Epithelial cell of prostate (primary cell): ENCODE measurements around the gene PPP1R37.

Source experiments
- DNase-seq: peaks from one replicate; pipeline ENCODE4 v3.0.0-alpha.2; 2011; ENCODE audit warnings: low read depth, low spot score
- H3K27ac ChIP-seq: fragments of 450-650 bp; 2 replicates; pipeline ENCODE4 v1.5.1; 2017; ENCODE audit warnings: mild to moderate bottlenecking

The PPP1R37 gene

DNA sequence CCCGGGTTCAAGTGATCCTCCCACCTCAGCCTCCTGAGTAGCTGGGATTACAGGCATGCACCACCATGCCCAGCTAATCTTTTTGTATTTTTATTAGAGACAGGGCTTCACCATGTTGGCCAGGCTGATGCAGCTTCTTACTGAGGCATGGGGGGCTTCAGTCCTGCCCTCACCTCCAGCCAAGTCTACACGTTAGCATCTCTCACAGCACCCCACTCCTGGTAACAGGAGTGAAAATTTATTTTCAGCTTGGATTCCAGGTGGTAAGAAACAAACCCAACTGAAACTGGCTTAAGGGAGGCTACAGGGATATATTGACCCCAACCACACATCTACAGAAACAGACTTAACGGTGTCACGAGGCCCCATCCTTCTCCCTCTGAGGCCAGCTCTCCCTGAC lies 57.2 kb downstream of the PPP1R37 start:
- H3K27ac ChIP-seq = no peak overlapping the region
- no peak for DNase-seq

- H3K27ac ChIP-seq = no peak overlapping the region
- no peak for DNase-seq
Observed at GRCh38 chr19:45150751-45151281, 57.8 kb downstream of the PPP1R37 start.

GRCh38 chr19:45151320-45151719 lies 58.3 kb downstream of the PPP1R37 start:
- no peak overlapping the region for H3K27ac ChIP-seq
- DNase-seq = no peak

DNA sequence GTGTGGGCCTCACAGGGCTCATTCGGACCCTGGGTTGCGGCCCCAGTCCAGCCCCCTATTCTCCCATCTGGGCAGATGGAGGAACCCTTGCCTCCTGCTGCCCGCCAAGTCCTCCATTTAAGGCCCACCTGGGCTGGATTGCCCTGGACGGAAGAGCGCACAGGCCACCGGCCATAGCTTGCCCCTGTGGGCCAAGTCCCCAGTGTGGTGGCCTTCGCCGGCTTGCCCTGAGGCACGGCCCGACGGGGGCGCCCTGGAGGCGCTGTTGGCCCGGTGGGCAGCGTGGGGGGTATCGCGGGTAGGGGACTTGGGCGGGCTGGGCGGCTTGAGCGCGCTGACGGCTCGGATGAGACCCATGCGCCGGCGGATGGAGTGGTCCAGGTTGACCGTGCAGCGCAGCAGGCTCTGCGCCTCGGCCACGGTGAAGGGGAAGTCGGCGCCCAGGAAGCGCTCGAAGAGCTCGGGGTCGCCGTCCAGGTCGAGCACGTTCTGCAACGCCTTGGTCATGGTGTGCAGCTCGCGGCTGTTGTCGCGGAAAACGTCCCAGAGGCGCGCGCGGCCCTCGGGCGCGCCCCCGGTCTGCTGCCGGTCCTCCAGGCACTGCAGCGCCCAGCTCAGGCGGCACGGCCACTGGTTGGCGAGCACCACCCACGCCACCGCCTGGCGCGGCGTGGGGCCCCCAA lies 59.0 kb downstream of the PPP1R37 start:
- no peak overlapping the region for H3K27ac ChIP-seq
- DNase-seq = no peak

GRCh38 chr19:45152504-45153338 lies 59.7 kb downstream of the PPP1R37 start:
- DNase-seq = no peak
- no peak overlapping the region for H3K27ac ChIP-seq

DNA sequence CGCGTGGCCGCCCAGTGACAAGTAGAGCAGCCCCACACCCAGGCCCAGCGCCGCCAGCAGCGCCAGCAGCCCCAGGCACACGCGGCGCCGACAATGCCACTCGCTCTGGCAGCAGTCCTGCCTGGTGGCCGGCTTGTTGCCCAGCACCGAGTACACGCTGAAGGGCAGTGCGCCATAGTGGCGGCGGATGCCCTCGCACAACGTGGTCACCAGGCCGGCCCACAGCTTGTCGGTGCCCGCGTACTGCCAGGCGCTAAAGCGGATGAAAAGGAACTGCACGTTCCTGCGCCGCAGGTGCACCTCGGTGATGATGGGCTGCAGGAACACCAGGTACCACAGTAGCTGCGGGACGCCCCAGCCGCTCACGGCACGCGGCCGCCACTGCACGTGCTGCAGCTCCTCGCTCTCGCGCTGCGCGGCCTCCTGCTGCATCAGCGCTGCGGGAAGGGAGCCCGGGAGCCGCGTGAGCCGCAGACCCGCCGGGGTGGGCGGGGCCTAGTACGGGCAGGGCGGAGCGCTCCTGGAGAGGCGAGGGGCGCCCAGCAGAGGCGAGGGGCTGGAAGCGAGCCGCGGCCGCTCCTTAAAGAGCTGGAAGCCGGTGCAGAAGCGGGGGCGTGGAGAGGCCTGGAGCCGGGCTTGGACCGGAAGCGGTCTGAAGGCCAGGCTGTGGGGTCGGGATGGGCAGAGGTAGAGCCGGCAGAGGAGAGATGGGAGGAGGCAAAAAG lies 60.5 kb downstream of the PPP1R37 start:
- DNase-seq = no peak

GRCh38 chr19:45154064-45154827 lies 61.3 kb downstream of the PPP1R37 start:
- DNase-seq = no peak

More for the DNA sequence above, 60.5 kb downstream of the PPP1R37 start:
- H3K27ac ChIP-seq = no peak overlapping the region

GRCh38 chr19:45156011-45156630 lies 63.1 kb downstream of the PPP1R37 start:
- no peak for DNase-seq
- H3K27ac ChIP-seq = no peak overlapping the region

More at GRCh38 chr19:45154064-45154827, 61.3 kb downstream of the PPP1R37 start:
- no peak overlapping the region for H3K27ac ChIP-seq

- H3K27ac ChIP-seq = no peak overlapping the region
- no peak for DNase-seq
Observed at GRCh38 chr19:45156751-45157150, 63.8 kb downstream of the PPP1R37 start.

- no peak overlapping the region for H3K27ac ChIP-seq
- DNase-seq = no peak
Observed at GRCh38 chr19:45158503-45159209, 65.7 kb downstream of the PPP1R37 start.

GRCh38 chr19:45159210-45159970 lies 66.4 kb downstream of the PPP1R37 start:
- no peak for DNase-seq
- H3K27ac ChIP-seq = no peak overlapping the region

DNA sequence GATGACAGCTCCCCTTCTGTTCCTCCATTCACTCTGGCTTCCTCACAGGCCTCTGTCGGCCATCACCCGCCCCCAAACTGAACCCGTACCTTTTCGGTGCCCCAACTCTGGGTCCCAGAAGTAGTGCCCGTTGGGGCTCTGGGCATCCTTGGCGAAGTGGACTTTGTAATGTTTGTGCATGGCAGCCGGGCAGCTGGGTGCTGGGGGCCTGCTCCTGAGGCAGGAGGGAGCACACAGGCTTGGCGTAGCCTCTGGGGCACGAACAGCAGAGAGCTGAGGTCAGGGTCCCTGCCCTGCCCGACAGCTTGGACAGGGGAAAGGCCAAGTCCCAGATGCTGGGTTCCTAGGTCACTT lies 67.0 kb downstream of the PPP1R37 start:
- DNase-seq = no peak

DNA sequence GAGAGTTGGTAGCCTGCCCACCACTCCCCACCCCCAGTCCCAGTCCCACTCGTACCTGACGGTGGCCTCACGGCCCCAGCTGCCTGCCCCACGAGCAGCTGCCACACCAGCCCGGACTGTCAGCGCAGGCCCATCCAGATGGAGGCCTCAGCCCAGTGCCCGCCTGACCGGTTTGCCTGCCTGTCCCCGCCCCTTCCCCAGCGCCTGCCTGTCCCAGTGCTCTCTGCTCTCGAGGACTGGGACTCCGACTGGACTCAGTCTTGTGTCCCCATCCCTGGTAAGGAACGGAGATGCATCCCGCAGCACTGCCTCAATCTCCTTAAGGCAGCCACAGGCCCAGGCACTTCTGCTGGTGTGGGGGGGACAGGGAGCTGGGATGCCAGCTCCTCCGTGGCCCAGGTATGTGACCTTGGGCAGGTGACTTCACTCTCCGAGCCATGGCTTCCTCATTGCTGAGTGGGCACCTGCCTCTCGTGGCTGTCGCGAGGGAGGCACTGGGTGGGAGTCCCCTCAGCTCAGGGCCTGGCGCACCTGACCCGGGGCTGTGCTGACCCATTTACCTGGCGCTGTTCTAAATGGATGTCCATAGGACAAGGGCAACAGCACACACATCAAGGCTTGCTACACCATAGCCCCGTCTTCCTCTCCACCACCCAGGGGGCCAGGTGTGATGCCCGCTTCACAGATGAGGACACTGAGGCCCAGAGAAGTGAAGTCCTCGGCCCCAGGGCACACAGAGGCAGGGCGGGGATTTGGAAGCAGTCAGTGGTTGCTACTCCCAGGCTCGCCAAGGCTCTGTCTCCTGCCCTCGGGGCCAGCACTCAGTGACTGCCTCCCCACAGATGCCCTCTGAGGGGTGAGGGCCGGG lies 68.1 kb downstream of the PPP1R37 start, which contains the start of gene NKPD1:
NKPD1 (minus strand) TSS at position 113 of the 868 bp plus-strand sequence. CDS start 832 bp downstream, outside the sequence.
- DNase-seq = no peak
- no peak within 1 kb of the TSS for H3K27ac ChIP-seq

More for the DNA sequence above, 67.0 kb downstream of the PPP1R37 start:
- no peak overlapping the region for H3K27ac ChIP-seq

DNA sequence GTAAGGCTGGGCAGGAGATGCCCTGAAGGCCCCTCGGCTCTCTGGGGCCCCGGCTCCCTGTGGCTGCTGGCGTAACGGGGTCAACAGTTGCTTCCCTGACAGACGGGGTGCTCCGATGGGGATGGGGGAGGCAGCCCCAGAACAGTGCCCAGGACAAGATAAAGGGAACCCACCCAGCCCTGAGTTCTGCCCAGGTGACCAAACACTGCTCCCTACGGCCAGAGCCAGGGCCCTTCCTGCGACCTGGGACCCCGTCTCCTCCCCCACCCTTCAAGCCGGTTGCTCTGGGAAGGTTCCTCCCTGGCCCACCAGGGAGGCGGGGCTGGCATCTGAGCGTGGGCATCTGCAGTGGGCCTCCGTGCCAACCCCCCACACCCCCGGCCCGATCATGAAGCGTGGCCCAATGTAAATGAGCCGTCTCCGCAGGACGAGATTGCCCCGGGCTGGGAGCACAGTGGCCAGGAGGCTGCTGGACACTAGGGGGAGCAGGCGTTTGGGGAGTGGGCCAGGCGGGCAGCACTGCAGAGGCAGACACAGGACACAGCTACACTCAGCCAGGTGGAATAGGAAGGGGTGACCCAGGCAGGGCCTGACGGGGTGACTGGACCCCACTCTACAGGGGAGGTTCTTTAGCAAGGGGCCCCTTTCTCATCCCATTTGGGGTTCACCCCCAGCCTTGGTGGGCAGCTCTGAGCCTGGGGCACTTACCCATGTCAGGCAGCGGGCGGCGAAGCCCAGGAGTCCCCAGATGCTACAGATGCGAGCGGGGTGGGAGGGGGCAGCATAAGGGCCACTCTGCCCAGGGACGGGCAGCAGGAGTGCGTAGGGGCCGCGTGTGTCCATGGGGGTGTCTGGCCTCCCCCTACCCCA lies 69.0 kb downstream of the PPP1R37 start:
- no peak for DNase-seq
- H3K27ac ChIP-seq = peak overlapping the region; percentile 20

DNA sequence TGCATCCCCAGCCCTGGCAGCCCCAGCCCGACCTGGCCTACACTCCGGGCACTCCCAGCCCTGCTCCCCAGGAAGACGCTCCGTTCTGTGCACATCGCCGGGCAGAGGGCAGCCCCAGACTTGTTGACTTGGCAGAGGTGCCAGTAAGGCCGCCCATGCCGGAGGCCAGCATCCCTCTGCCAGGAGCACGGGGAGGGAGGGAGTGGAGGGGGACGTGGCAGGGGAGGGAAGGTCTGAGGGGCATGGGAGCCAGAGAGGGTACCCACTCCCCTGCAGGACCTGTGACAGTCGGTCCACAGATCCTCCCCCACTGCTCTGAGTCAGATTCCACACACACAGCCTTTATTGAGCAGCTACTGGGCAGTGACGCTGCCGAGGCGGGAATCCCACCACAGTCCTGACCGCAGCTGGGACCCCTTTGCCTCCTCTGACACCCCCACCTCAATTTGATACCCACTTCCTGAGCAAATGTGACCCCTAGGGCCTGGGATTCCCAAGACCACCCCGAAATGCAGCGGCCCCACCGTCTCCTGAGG lies 69.7 kb downstream of the PPP1R37 start:
- no peak for DNase-seq
- H3K27ac ChIP-seq = peak overlapping the region; percentile 20

- no peak overlapping the region for H3K27ac ChIP-seq
Observed at GRCh38 chr19:45163156-45163555, 70.2 kb downstream of the PPP1R37 start.

More at GRCh38 chr19:45163156-45163555, 70.2 kb downstream of the PPP1R37 start:
- no peak for DNase-seq
